H1 (cell line): ENCODE measurements around the gene HAVCR2. TPM values are rescaled to one million over a fixed set of nuclear protein-coding genes. Genes with fewer than 3 reads are reported as not detected.

ENCODE experiments used
- CTCF ChIA-PET: fragments of 300-600 bp; sonication (Branson Sonifier 250); formaldehyde crosslinking; loops from one replicate; lab custom pipeline; 2021; ENCODE audit not compliant: partially characterized antibody; lab: Charles Lee
- POLR2A ChIA-PET: fragments of 300-600 bp; sonication (Branson Sonifier 250); formaldehyde crosslinking; loops from one replicate; lab custom pipeline; 2021; ENCODE audit warnings: inconsistent platforms; ENCODE audit not compliant: partially characterized antibody; lab: Charles Lee
- DNase-seq, 2 experiments: peaks; one replicate each; pipeline versions ENCODE4 v3.0.0 to v3.0.0-alpha.2; 2010 to 2022; ENCODE audit warnings: low spot score in 2 of 2, low read depth in 1 of 2, mixed read lengths in 1 of 2
- FAIRE-seq: peaks from 2 replicates; lab custom pipeline; 2011; peaks lifted over from hg19 to GRCh38; lab: Jason Lieb, UNC
- H2AFZ ChIP-seq: 2 replicates; pipeline ENCODE4 v1.8.1; 2012; ENCODE audit warnings: low read length, inconsistent platforms
- H2AK5ac ChIP-seq: 2 replicates; pipeline ENCODE4 v1.6.1; 2013; ENCODE audit warnings: low read depth, low read length
- H2BK120ac ChIP-seq: replicated peaks from 2 replicates; pipeline ENCODE3; 2013; ENCODE audit warnings: low read depth, low read length, inconsistent platforms
- H2BK12ac ChIP-seq: 2 replicates; pipeline ENCODE4 v1.6.1; 2013; ENCODE audit warnings: low read depth, low read length
- H2BK15ac ChIP-seq: 2 replicates; pipeline ENCODE4 v1.6.1; 2013; ENCODE audit warnings: low read length
- H2BK20ac ChIP-seq: 2 replicates; pipeline ENCODE4 v1.6.1; 2013; ENCODE audit warnings: low read length
- H2BK5ac ChIP-seq: 2 replicates; pipeline ENCODE4 v1.6.1; 2013; ENCODE audit warnings: low read depth, low read length
- H3K14ac ChIP-seq: 2 replicates; pipeline ENCODE4 v1.6.1; 2013; ENCODE audit warnings: inconsistent platforms; ENCODE audit not compliant: insufficient read length
- H3K18ac ChIP-seq: 2 replicates; pipeline ENCODE4 v1.6.1; 2013; ENCODE audit warnings: low read length; ENCODE audit errors: extremely low read depth
- H3K23ac ChIP-seq: 2 replicates; pipeline ENCODE4 v1.6.1; 2013; ENCODE audit warnings: inconsistent platforms; ENCODE audit not compliant: insufficient read length
- H3K23me2 ChIP-seq: 2 replicates; pipeline ENCODE4 v1.6.1; 2013; ENCODE audit warnings: low read depth, low read length
- H3K27ac ChIP-seq: 2 replicates; pipeline ENCODE4 v1.6.1; 2011; ENCODE audit warnings: low read depth, low read length, inconsistent platforms
- H3K27me3 ChIP-seq, 4 experiments: replicated peaks in 1 of 4; 1 replicate in 1 of 4; 2 replicates in 3 of 4; pipeline versions ENCODE4 v1.6.1 to v1.8.1; 2011 to 2013; ENCODE audit warnings: low read length in 3 of 4, mild to moderate bottlenecking in 3 of 4, inconsistent platforms in 2 of 4, mixed read lengths in 2 of 4, moderate library complexity in 1 of 4; ENCODE audit not compliant: control insufficient read depth in 3 of 4, insufficient read depth in 3 of 4; ENCODE audit errors: extremely low read depth in 1 of 4
- H3K36me3 ChIP-seq, 4 experiments: 2 replicates each; pipeline versions ENCODE4 v1.6.1 to v1.8.1; 2011 to 2013; ENCODE audit warnings: mild to moderate bottlenecking in 4 of 4, low read length in 3 of 4, moderate library complexity in 2 of 4, control low read depth in 1 of 4, inconsistent platforms in 1 of 4; ENCODE audit not compliant: insufficient read depth in 4 of 4, control insufficient read depth in 2 of 4
- H3K4ac ChIP-seq: replicated peaks from 2 replicates; pipeline ENCODE3; 2013; ENCODE audit warnings: low read length, low read depth, mixed read lengths, inconsistent platforms; ENCODE audit not compliant: insufficient read length
- H3K4me1 ChIP-seq, 4 experiments: replicated peaks in 1 of 4; 1 replicate in 1 of 4; 2 replicates in 3 of 4; pipeline versions ENCODE4 v1.6.1 to v1.8.1; 2011 to 2013; ENCODE audit warnings: low read length in 3 of 4, inconsistent platforms in 2 of 4, mixed read lengths in 1 of 4; ENCODE audit not compliant: insufficient read depth in 4 of 4, control insufficient read depth in 3 of 4
- H3K4me2 ChIP-seq, 2 experiments: 2 replicates each; pipeline versions ENCODE4 v1.6.1 to v1.8.1; 2011 to 2013; ENCODE audit warnings: low read depth in 2 of 2, low read length in 2 of 2, control low read depth in 1 of 2, inconsistent platforms in 1 of 2, mild to moderate bottlenecking in 1 of 2; ENCODE audit not compliant: insufficient read depth in 1 of 2
- H3K4me3 ChIP-seq, 4 experiments: fragments of 200-600, 300-600 bp in 1 of 4; sonication (generic), shearing (Covaris generic), sonication (Bioruptor Twin) in 1 of 4; 2 replicates each; pipeline versions ENCODE4 v1.5.1 to v1.8.1; 2011 to 2016; ENCODE audit warnings: low read length in 4 of 4, low read depth in 3 of 4, control low read depth in 2 of 4, inconsistent platforms in 2 of 4, mild to moderate bottlenecking in 2 of 4, mixed read lengths in 1 of 4, moderate library complexity in 1 of 4; ENCODE audit not compliant: insufficient read depth in 2 of 4; ENCODE audit errors: extremely low read depth in 1 of 4
- H3K56ac ChIP-seq: replicated peaks from 2 replicates; pipeline ENCODE3; 2013; ENCODE audit warnings: low read depth, mild to moderate bottlenecking, mixed read lengths, low read length, inconsistent platforms; ENCODE audit not compliant: insufficient read length
- H3K79me1 ChIP-seq: 2 replicates; pipeline ENCODE4 v1.6.1; 2013; ENCODE audit warnings: low read depth, low read length, control low read depth
- H3K79me2 ChIP-seq, 2 experiments: 2 replicates each; pipeline versions ENCODE4 v1.6.1 to v1.8.1; 2012 to 2013; ENCODE audit warnings: low read length in 2 of 2, mild to moderate bottlenecking in 2 of 2, inconsistent platforms in 1 of 2; ENCODE audit not compliant: insufficient read depth in 2 of 2, control insufficient read depth in 1 of 2
- H3K9ac ChIP-seq, 4 experiments: replicated peaks in 1 of 4; 1 replicate in 1 of 4; 2 replicates in 3 of 4; pipeline versions ENCODE4 v1.6.1 to v1.8.1; 2011 to 2013; ENCODE audit warnings: low read depth in 3 of 4, low read length in 3 of 4, control low read depth in 2 of 4, mild to moderate bottlenecking in 2 of 4, moderate library complexity in 2 of 4, inconsistent platforms in 1 of 4; ENCODE audit errors: extremely low read depth in 1 of 4
- H3K9me3 ChIP-seq, 2 experiments: 2 replicates each; pipeline versions ENCODE4 v1.6.1 to v1.8.1; 2012 to 2013; ENCODE audit warnings: mild to moderate bottlenecking in 2 of 2, moderate library complexity in 2 of 2, control low read depth in 1 of 2, inconsistent platforms in 1 of 2, low read depth in 1 of 2, low read length in 1 of 2, mixed read lengths in 1 of 2; ENCODE audit not compliant: insufficient read depth in 2 of 2
- H4K20me1 ChIP-seq, 2 experiments: replicated peaks in 1 of 2; 2 replicates each; pipeline versions ENCODE3 to v1.8.1; 2011 to 2013; ENCODE audit warnings: inconsistent platforms in 2 of 2, low read length in 2 of 2, mild to moderate bottlenecking in 1 of 2; ENCODE audit not compliant: insufficient read depth in 2 of 2, control insufficient read depth in 1 of 2
- H4K5ac ChIP-seq: 2 replicates; pipeline ENCODE4 v1.6.1; 2013; ENCODE audit warnings: low read length, low read depth, mixed read lengths, inconsistent platforms; ENCODE audit not compliant: insufficient read length
- H4K8ac ChIP-seq: 2 replicates; pipeline ENCODE4 v1.8.0; 2013; ENCODE audit warnings: mild to moderate bottlenecking, moderate library complexity, low read length, inconsistent platforms; ENCODE audit not compliant: insufficient read depth; ENCODE audit errors: extremely low read depth
- H4K91ac ChIP-seq: replicated peaks from 2 replicates; pipeline ENCODE3; 2013; ENCODE audit warnings: low read length, mixed read lengths, inconsistent platforms; ENCODE audit not compliant: insufficient read length
- CHD1 ChIP-seq: IDR thresholded peaks from 2 replicates; pipeline ENCODE4 v1.6.1; 2012; ENCODE audit warnings: low read depth, low read length, improper control_type of control experiment
- FOSL1 ChIP-seq: IDR thresholded peaks from 2 replicates; pipeline ENCODE4 v1.6.1; 2011; ENCODE audit warnings: mild to moderate bottlenecking, low read depth, low read length, moderate library complexity; ENCODE audit not compliant: insufficient read depth
- GTF2F1 ChIP-seq: IDR thresholded peaks from 2 replicates; pipeline ENCODE4 v1.6.1; 2012; ENCODE audit warnings: low read depth, low read length, improper control_type of control experiment, borderline replicate concordance
- TBP ChIP-seq: IDR thresholded peaks from 2 replicates; pipeline ENCODE4 v1.6.1; 2011; ENCODE audit warnings: low read depth, low read length, improper control_type of control experiment
- WGBS, 2 experiments: shearing (Covaris generic) in 1 of 2; methylation state at CpG; one replicate each; pipeline versions ENCODE4 v1.1.6 to v1.1.7; 2013 to 2015; ENCODE audit warnings: low lambda C conversion rate in 2 of 2, mixed read lengths in 2 of 2, inconsistent platforms in 1 of 2, low coverage in 1 of 2, missing lambda C conversion rate in 1 of 2; ENCODE audit not compliant: insufficient replicate concordance in 2 of 2, insufficient coverage in 1 of 2, insufficient read length in 1 of 2; ENCODE audit errors: extremely low coverage in 1 of 2, missing lambda C conversion rate in 1 of 2; 5-methylcytosine and 5-hydroxymethylcytosine counted together
- polyA plus RNA-seq, 7 experiments: library from polyadenylated mRNA; depleted of rRNA in 3 of 7; stranded (reverse) in 5 of 7; unstranded in 2 of 7; fragments of >200 nt in 5 of 7; fragments of 200-250 nt in 2 of 7; gene quantifications; 1 replicate in 5 of 7; 2 replicates in 1 of 7; 4 replicates in 1 of 7; pipeline versions ENCODE4 v1.2.1 to v1.2.3, GENCODE V29; 2011 to 2013; ENCODE audit warnings: missing spikeins in 2 of 7, mixed read lengths in 2 of 7
- total RNA-seq: library from RNA; stranded (reverse); fragmentation: NEBNext Ultra II Directional; extraction: Animal tissue kit (Norgen Biotek cat#: 25700); gene quantifications from 2 replicates; pipeline ENCODE4 v1.2.1, GENCODE V29; 2021

The HAVCR2 gene
- total and polyA plus RNA-seq, 2 of the 8 experiments (the other 6 are each of a cell fraction or from before 2014, with no cell fraction given), result 0.03 TPM; not detected in 1

DNA sequence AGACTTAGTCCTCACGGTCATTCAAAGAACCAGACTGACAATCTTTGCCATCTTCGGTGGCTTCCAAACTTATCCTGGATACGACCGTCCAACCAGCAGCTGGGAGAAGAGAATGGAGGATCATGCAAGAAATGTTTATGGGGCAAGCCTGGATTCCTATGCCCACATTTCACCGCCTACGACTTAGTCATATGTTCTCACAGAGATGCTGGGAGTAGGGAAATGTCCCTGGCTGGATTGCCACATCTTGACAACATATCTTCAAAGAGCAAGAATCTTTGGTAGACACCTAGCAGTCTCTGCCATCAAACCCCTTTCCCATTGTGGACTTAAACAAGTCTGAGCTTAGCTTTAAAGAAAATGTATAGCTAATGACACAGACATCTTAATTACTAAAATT, 28.8 kb upstream of the HAVCR2 start:
- no peak overlapping the region for H3K56ac ChIP-seq
- H3K4me2 ChIP-seq, result no peak overlapping the region
- no peak overlapping the region for H2BK5ac ChIP-seq
- H4K20me1 ChIP-seq, result peaks cover 0 to 1% of the 10 kb centered on the region in 2 experiments
- 0 out of 2 replicates have a peak, but pooled peaks cover 3% of the 10 kb centered on the region for H3K23me2 ChIP-seq
- no peak overlapping the region for H3K23ac ChIP-seq
- WGBS, 2 experiments, result 95% methylated on average over 6 of the region's 6 CpGs; no CpG with 5 or more reads in 1 of the 2 experiments
- no peak overlapping the region for H3K27ac ChIP-seq
- CTCF ChIA-PET, result interaction anchor here (1.0 kb wide), 2 partner anchors 34 to 130 kb away, joined by 3 to 6 read pairs; no protein-coding TSS in a partner anchor
- FAIRE-seq, result no peak
- no peaks in the 10 kb centered on the region for H3K4me1 ChIP-seq
- H3K18ac ChIP-seq, result no peak overlapping the region
- H3K4me3 ChIP-seq, result no peak overlapping the region
- no peak overlapping the region for H2AK5ac ChIP-seq
- no peak overlapping the region for H2BK12ac ChIP-seq
- H4K8ac ChIP-seq, result no peak overlapping the region
- H2BK20ac ChIP-seq, result no peak overlapping the region
- no peak for DNase-seq
- H3K79me1 ChIP-seq, result peaks cover 6% of the 10 kb centered on the region; the same call in 1 of the 2 replicates
- H4K5ac ChIP-seq, result no peak overlapping the region
- H4K91ac ChIP-seq, result no peak overlapping the region
- H3K27me3 ChIP-seq, result no peaks in the 10 kb centered on the region
- no peak overlapping the region for H3K9ac ChIP-seq
- no peak overlapping the region for H2AFZ ChIP-seq
- POLR2A ChIA-PET, result interaction anchor here (0.6 kb wide), 1 partner anchor 425 kb away, joined by 3 read pairs; no protein-coding TSS in a partner anchor
- H3K79me2 ChIP-seq, result peaks cover 0 to 27% of the 10 kb centered on the region in 2 experiments; a peak in 2 of 4 replicates
- H3K14ac ChIP-seq, result no peak overlapping the region
- no peak overlapping the region for H2BK15ac ChIP-seq
- peaks cover 0 to 18% (median 5%) of the 10 kb centered on the region in 4 experiments; a peak in 3 of 8 replicates for H3K36me3 ChIP-seq
- no peak overlapping the region for H2BK120ac ChIP-seq
- no peaks in the 10 kb centered on the region for H3K9me3 ChIP-seq
- H3K4ac ChIP-seq, result no peak overlapping the region
- TF ChIP-seq GTF2F1, result no peak
- TF ChIP-seq FOSL1, result no peak
- TF ChIP-seq CHD1, result no peak
- TF ChIP-seq TBP, result no peak
